HEK293 (cell line): ENCODE data around the gene RAB1A.

Experiments used
- HOXA7 ChIP-seq: sonication (generic); formaldehyde crosslinking; IDR thresholded peaks from 2 replicates; pipeline ENCODE4 v1.8.1; 2022; ENCODE audit warnings: missing genetic modification reagents, borderline replicate concordance
- OSR2 ChIP-seq: fragments of 450-650 bp; formaldehyde crosslinking; IDR thresholded peaks from 2 replicates; pipeline ENCODE4 v1.5.1; 2016; ENCODE audit warnings: missing biosample characterization, missing genetic modification characterization
- ZBTB17 ChIP-seq: fragments of 450-650 bp; formaldehyde crosslinking; IDR thresholded peaks from 2 replicates; pipeline ENCODE4 v1.5.1; 2016; ENCODE audit warnings: missing biosample characterization, missing genetic modification characterization
- ZBTB21 ChIP-seq: fragments of 450-650 bp; formaldehyde crosslinking; IDR thresholded peaks from 2 replicates; pipeline ENCODE4 v1.5.1; 2017; ENCODE audit warnings: missing biosample characterization, missing genetic modification characterization

DNA sequence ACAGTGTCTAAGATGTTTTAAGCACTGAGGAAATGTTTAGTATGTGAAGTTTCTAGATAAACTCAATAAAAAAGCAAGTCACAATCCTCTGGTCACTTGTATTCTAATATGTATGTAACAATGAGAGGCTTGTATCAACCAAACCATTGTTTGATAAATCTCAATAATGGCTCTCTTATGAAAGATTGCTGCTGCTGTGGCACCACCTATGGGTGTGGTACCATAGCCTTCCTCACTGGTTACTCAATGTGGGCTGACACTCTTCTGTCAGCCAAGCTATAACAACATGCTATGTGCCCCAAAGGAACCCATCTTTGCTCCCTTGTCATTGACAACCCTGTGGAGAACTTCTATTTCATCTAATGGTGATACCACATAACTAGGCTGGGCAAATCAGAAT lies 12.6 kb upstream of the RAB1A start:
- TF ChIP-seq HOXA7 (CRISPR knock-in tag) (no peak), ZBTB21 (tag by site-specific recombination) (no peak), ZBTB17 (no peak), OSR2 (tag by site-specific recombination) (no peak)
